Glomerular visceral epithelial cell (primary cell): ENCODE results near the gene MRAP.

Source experiments
- DNase-seq: peaks from one replicate; pipeline ENCODE4 v3.0.0-alpha.2; 2016; ENCODE audit errors: extremely low spot score

Gene MRAP

DNA sequence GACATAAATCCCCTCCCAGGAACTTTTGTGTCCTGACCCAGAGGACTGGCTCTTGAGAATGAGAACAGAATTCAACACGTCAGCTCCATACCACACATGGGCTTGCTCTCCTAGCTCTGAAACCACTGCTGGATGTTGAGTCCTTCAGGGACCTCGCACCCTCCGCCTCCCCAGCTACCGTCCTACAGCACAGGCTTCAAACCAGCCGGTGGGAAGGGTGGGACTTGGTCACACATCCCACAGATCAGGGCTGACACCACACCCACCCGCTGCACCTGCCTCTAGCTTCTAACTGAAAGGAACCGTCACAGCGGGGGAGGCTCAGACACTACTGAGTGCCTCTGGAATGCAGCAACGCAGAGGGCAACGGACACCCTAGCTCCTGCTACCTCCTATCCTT is 24.0 kb downstream of the MRAP start:
- no peak for DNase-seq

GRCh38 chr21:32325706-32326105 is 27.1 kb downstream of the MRAP start:
- DNase-seq = no peak

DNA sequence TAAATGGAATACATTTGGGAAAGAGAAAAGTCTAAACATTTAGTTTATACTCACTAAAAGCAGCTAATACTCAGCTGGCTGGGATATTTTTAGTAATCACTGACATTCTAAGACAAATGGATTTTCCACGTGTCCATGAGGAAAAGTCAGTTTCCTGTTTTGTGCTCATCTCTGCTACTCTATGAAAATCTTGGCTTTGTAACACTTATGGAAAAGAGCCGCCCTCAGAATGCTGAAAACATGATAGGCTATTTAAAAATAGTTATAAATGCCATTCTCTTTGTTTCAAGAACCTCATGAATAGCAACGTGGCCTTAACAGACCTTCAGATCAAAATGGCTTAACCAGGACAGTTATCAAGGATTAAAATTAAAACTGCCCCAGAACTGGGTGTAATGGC is 29.9 kb downstream of the MRAP start:
- no peak for DNase-seq

DNA sequence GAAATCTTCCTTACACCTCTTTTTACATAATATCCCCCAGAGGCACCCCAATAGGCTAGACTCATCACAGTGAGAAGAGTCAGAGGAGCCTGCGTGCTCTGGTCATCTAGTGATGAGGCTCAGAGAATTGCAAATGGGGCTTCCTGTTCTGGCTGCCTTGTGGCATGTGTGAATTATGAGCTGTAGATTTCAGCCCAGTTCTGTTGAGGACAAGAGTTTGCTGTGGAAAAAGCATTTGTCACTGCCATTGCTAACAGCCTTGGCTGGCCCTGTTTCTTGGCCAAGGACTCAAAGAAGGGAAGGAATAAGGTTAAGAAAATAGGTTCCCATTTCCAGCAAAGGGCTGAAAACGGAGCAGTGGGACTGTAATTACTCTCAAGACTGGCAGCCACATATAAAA is 30.7 kb downstream of the MRAP start:
- no peak for DNase-seq

DNA sequence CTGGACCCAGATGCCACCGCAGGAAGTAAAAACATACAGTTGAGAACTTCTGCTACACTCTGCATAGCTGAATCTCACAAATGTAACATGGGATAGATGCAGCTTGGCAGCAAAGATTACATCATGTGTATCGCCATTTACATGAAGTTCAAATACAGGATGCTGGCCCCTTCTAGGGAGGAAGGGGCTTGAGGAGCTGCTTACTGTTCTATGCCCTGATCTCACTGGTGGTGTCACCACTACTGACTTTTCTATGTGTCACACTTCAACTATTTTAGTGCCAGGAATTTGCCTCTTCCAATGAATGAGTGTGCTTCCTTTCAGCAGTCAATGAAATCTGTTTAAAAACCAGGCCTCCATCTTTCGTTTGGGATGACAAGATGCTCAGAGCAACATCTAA is 31.1 kb downstream of the MRAP start:
- no peak for DNase-seq

GRCh38 chr21:32330784-32331311 is 32.2 kb downstream of the MRAP start:
- DNase-seq = no peak

- no peak for DNase-seq
These were observed 33.0 kb downstream of the MRAP start for GRCh38 chr21:32331444-32332305.

DNA sequence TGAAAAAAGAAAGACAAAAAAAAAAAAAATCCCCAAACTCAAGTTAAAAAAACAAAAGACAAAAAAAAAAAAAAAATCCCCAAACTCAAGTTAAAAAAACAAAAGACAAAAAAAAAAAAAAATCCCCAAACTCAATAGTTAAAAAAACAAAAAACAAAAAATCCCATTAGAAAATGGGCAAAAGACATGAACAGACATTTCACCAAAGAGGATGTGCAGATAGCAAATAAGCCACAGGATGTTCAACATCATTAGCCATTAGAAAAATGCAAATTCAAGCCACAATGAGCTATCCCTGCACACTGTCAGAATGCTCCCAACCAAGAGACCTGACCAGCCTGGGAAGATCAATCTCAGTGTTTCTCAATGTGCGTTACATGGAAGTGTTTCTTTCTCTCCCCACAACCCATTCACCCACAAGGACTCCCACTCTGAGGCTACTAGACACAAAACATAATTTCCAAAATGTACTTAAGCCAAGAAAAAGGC is 33.9 kb downstream of the MRAP start:
- no peak for DNase-seq

DNA sequence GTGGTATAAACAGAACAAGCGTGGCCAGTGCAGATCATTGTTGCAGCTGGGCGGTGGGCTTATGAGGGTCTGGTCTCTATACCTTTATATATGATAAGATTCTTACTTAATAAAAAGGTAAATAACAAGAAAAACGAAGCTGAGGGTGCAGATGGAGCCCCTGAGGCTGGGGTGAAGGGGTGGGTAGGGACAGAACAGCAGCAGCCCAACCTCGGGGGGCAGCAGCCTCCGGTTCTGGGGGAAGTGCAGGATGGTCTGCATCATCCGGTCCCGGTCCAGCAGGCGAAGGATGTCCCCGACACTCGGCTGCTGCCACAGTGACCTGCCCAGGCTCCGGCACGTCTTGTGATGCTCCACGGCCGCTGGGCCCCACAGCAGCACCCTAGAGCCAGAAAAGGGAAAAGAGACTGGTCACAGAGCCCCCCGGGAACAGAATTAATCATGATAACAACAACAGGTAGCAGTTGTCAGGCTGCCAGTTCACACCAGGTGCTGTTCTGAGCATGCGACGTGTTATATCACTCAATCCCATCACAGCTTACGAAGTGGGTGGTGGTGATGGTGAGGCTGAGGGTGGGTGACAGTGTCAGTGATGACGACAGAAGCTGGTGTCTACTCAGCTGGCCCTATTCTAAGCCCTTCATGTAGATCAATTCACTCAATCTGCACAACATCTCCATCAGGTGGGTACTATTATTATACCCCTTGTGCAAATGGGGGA is 35.5 kb downstream of the MRAP start:
- no peak for DNase-seq

- no peak for DNase-seq
These were observed 36.4 kb downstream of the MRAP start for GRCh38 chr21:32334980-32335531.

- DNase-seq = no peak
These were observed 37.2 kb downstream of the MRAP start for GRCh38 chr21:32335601-32336575.

DNA sequence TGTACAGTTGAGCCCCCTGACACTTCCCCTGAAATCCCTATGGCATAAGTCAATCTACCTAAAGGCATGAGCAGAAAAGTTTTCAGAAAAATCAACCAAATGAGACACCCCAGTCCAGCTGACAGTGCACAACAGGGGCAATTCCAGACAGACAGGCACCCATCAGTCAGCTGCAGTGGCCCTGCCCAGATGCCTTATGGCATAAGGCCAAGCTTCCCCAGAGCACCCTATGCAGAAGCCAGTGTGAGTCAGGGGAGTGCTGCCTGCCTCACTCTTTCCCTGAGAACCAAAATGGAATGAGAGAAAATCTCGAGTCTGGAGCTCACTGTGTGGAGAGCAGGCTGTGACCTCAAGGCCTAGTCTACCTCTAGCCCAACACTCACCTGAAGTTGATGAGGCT is 38.1 kb downstream of the MRAP start:
- peak; percentile 28 for DNase-seq

GRCh38 chr21:32337206-32337605 is 38.6 kb downstream of the MRAP start:
- no peak for DNase-seq

- DNase-seq = no peak
These were observed 39.7 kb downstream of the MRAP start for GRCh38 chr21:32338209-32338921.

DNA sequence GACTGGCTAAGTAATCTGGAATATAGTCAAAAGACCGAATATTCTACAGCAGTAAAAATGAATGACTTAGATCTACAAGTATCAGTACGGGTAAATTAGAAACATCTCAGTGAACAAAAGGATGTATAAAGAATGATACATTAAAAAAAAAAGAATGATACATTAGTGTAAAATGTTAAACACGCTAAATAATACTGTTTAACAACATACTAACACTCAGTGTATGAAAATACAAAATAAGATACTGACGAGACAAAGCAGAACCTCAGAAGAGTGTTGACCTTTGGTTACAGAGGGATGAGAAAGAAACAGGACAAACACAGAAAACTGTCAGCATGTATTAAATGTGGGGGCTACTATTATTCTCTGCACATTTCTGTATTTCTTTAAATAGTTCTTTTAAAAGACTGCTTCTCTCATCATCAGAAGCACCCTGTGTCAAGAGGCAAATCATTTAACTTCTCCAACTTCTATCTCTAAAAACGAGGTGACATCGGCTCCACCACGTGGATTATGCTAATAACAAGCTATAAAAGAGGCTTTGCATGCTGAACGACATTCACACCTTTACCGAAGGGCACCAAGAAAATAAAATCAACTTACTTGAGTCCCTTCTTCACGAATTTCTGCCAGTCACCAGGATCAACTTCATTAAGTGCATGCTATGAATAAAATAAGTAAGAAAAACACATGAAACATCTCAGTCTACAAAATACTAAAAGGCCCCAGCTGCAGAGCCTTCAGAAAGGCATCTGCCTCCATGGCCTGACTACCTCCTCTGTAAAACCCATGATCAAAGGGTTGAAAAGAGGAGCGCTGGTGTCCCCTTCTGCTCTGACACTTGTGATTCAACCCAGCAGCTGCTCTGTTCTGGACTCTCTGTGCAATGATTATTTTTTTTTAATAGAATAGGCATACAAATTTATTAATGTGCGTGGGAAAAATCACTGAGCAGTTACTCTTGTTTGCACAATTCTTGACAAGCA is 42.5 kb downstream of the MRAP start:
- DNase-seq = no peak

- no peak for DNase-seq
These were observed 48.3 kb downstream of the MRAP start for GRCh38 chr21:32346951-32347350.

DNA sequence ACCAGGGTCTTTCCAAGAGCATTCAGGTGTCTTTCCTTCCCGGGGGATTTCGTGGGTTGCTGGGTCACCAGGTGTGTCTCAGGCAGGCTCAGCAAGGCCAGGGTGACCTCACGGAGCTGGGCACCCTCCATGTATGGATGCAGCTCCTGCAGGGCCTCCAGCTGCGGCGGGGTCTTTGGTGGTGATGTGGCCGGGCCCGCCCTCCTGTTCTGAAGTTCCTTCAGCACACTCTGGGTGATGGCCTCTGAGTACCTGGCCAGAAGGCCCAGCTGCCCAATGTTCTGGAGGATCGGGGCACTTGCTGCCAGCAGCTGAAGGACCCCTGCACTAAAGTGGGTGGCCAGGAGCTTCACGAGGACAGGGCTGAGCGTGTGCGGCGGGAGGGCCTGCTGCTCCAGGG is 48.7 kb downstream of the MRAP start:
- no peak for DNase-seq

DNA sequence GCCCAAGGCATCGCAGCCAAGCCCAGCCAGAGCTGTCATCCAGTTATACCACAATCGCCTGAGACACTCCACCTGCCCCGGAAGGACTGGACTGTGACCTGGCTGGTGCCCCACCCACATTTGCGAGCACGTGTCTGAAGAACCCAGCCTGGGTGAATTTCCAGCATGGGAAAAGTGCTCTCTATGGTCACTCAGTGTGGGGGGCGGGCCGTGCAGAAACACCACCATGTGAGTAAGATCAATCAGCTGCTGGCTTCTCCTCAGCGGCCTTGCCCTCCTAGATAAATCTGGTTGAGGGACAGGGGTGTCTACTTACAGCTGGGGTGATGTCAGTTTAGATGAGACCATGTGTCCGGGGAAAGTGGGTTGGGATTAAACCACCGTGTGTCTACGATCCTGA is 49.3 kb downstream of the MRAP start:
- no peak for DNase-seq

- no peak for DNase-seq
These were observed 50.1 kb downstream of the MRAP start for GRCh38 chr21:32348604-32349332.
